Activated naive CD4-positive, alpha-beta T cell treated with anti-CD3 and anti-CD28 coated beads, Interleukin-2, amount 50 U/mL, for 72 hours (primary cell): Measurements from ENCODE around the gene GMPPA. TPM values are rescaled to one million over a fixed set of nuclear protein-coding genes. Genes with fewer than 3 reads are reported as not detected.

ENCODE experiments used
- ATAC-seq, 2 donors: fragments of 150-1000 bp; cut with Tn5 transposase; 2 replicates each; pipeline ENCODE4 v1.10.0; 2021; ENCODE audit warnings: mild to moderate bottlenecking in 2 of 2, moderate library complexity in 2 of 2
- DNase-seq, 2 donors: peaks; one replicate each; pipeline ENCODE4 v3.0.0; 2021 to 2022; ENCODE audit warnings: low spot score in 2 of 2
- H3K27ac Mint-ChIP-seq, 2 donors: one replicate each; pipeline ENCODE4 v1.8.0; 2022; ENCODE audit warnings: mild to moderate bottlenecking in 2 of 2, mixed read lengths in 2 of 2
- H3K36me3 Mint-ChIP-seq, 2 donors: one replicate each; pipeline ENCODE4 v1.8.0; 2022; ENCODE audit warnings: mixed read lengths in 2 of 2
- H3K9me3 Mint-ChIP-seq, 2 donors: one replicate each; pipeline ENCODE4 v1.8.0; 2022; ENCODE audit warnings: mixed read lengths in 2 of 2
- total RNA-seq, 2 donors: library from RNA; stranded (reverse); gene quantifications; one replicate each; pipeline ENCODE4 v1.2.3, GENCODE V29; 2022

The GMPPA gene
- total RNA-seq, 2 donors from 2014 or later: 29.1 to 34.1 TPM

- Mint-ChIP-seq H3K36me3 (peaks cover 0 to 7% of the 10 kb centered on the region in 2 donors), H3K9me3 (no peaks in the 10 kb centered on the region), H3K27ac (no peak overlapping the region)
- no peak for ATAC-seq
- no peak for DNase-seq
These were observed 39.2 kb downstream of the GMPPA start for GRCh38 chr2:219537657-219538488.

DNA sequence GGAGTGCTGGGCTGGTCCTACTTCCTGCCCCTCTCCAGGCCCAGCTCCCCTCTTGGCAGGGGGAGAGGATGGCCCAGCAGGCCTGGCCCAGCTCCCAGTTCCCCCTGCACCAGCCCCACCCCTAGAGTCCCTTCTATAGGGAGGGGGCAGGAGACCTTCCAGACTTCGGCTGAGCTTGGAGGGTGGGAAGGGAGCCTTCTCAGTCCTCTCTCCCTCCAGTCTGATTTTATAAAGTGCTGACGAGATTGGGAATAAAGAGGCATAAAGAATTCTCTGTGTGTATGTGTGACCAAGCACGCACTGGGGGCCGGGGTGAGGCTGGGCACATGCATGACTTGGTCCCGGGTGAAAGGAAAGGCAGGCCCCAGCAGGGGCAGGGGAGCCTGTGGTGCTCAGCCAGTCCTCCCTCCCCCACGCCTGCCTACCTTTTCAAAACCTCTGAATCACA, 39.8 kb downstream of the GMPPA start:
- H3K27ac Mint-ChIP-seq: no peak overlapping the region
- no peak for ATAC-seq
- H3K36me3 Mint-ChIP-seq: peaks cover 0 to 7% of the 10 kb centered on the region in 2 donors
- no peaks in the 10 kb centered on the region for H3K9me3 Mint-ChIP-seq
- no peak for DNase-seq

- ATAC-seq (no peak), DNase-seq (no peak)
- Mint-ChIP-seq H3K36me3 (peaks cover 0 to 7% of the 10 kb centered on the region in 2 donors), H3K9me3 (no peaks in the 10 kb centered on the region), H3K27ac (peak overlapping the region in 1 of 2 donors; percentile 21)
These were observed 40.5 kb downstream of the GMPPA start for GRCh38 chr2:219538956-219539788.

DNA sequence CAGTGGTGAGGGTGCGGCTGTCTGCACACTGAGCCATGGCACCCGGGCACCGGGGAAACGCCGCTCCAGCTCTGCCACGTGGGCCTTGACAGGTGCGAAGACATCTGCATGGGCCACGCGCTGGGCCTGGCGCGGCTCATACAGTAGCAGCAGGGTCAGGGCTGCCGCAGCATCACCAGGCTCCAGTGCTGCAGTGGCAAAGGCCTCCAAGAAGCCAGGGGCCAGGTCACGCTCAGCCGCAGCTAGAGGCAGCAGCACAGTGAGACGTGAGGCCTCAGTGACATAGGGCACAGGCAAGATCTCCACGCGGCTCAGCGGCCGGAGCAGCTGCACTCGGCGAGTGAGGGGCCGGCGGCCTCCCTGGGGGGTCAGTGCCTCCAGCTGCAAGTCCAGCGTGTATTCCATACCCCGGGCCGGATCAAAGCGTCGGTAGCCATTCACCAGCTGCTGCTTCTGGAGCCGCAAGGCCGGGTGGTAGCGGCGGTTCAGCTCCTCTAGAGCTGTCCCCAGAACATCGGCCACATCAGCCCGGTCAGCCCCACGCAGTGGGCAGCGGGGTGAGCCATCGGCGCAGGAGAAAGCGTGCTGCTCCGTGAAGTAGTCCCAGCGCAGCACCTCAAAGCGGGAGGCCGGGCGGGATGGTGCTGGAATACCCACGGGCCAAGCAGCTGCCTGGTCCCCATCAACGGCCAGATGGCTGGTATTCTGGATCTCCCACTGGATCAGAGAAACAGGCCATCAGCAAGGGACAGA, 41.4 kb downstream of the GMPPA start:
- no peaks in the 10 kb centered on the region for H3K9me3 Mint-ChIP-seq

GRCh38 chr2:219540784-219541504, 42.3 kb downstream of the GMPPA start:
- peaks cover 0 to 7% of the 10 kb centered on the region in 2 donors for H3K36me3 Mint-ChIP-seq
- no peak for ATAC-seq
- no peak overlapping the region for H3K27ac Mint-ChIP-seq

More for the DNA sequence above, 41.4 kb downstream of the GMPPA start:
- ATAC-seq (no peak), DNase-seq (no peak)
- peaks cover 0 to 7% of the 10 kb centered on the region in 2 donors for H3K36me3 Mint-ChIP-seq
- H3K27ac Mint-ChIP-seq: no peak overlapping the region

GRCh38 chr2:219541611-219542180, 43.0 kb downstream of the GMPPA start:
- peak; percentile 51 to 62 for ATAC-seq

More at GRCh38 chr2:219540784-219541504, 42.3 kb downstream of the GMPPA start:
- H3K9me3 Mint-ChIP-seq: no peaks in the 10 kb centered on the region
- no peak for DNase-seq

DNA sequence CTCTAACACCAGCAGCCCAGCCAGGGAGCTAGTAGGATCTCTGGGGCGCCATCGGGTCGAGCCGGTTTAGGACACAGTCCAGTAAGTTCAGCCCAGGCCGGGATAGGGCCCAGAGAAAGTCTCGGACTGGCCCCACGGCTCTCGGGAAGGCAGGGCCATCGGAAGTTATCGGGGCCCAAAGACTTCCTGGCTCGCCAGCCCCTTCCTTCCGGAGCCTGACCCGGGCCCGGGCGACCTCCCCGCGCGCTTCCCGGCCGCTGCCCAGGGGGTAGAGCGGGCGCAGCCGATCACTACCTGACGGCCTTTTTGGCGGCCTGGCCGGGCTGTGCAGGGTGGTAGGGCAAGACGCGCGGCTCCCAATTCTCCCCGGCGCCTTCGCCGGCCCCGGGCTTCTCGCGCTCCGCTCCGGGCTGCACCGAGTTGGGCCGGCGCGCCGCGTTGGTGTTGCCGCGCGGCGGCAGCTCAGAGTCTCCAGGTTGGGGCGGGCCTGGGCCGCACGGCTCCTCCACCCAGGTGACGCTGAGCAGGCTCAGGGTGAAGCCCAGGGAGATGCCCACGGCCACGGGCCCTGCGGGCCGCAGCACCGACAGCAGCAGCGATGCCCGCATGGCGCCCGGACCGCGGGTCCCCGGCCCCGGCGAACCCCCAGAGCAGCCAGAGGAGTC, 44.4 kb downstream of the GMPPA start:
- DNase-seq (peak in 1 of 2 donors; percentile 65), ATAC-seq (peak; percentile 43 to 46)
- H3K9me3 Mint-ChIP-seq: no peaks in the 10 kb centered on the region
- H3K27ac Mint-ChIP-seq: peak overlapping the region in 1 of 2 donors; percentile 75
- H3K36me3 Mint-ChIP-seq: peaks cover 0 to 7% of the 10 kb centered on the region in 2 donors

More at GRCh38 chr2:219541611-219542180, 43.0 kb downstream of the GMPPA start:
- peak; percentile 91 to 94 for DNase-seq
- Mint-ChIP-seq H3K27ac (no peak overlapping the region), H3K36me3 (peaks cover 0 to 7% of the 10 kb centered on the region in 2 donors), H3K9me3 (no peaks in the 10 kb centered on the region)

GRCh38 chr2:219543596-219544358, 45.1 kb downstream of the GMPPA start, which contains the start of the genes CHPF and TMEM198:
CHPF (minus strand) TSS chr2:219543809; CDS start chr2:219543538, 271 bp downstream.
TMEM198 (plus strand) TSS chr2:219544028; CDS start chr2:219544728, 700 bp downstream.
- peak; percentile 82 to 86 for ATAC-seq

GRCh38 chr2:219544567-219544966, 45.9 kb downstream of the GMPPA start:
- Mint-ChIP-seq H3K27ac (peak overlapping the region in 1 of 2 donors; percentile 19), H3K9me3 (no peaks in the 10 kb centered on the region), H3K36me3 (peaks cover 0 to 7% of the 10 kb centered on the region in 2 donors)
- DNase-seq (no peak), ATAC-seq (no peak)

More at GRCh38 chr2:219543596-219544358, 45.1 kb downstream of the GMPPA start, which contains the start of the genes CHPF and TMEM198:
- H3K36me3 Mint-ChIP-seq: peaks cover 0 to 7% of the 10 kb centered on the region in 2 donors
- peak within 1 kb of the TSS in 1 of 2 donors; percentile 75 for H3K27ac Mint-ChIP-seq
- peak; percentile 94 to 98 for DNase-seq
- H3K9me3 Mint-ChIP-seq: no peaks in the 10 kb centered on the region

- H3K36me3 Mint-ChIP-seq: peaks cover 0 to 7% of the 10 kb centered on the region in 2 donors
- H3K9me3 Mint-ChIP-seq: no peaks in the 10 kb centered on the region
- H3K27ac Mint-ChIP-seq: no peak overlapping the region
- ATAC-seq (no peak), DNase-seq (no peak)
These were observed 46.7 kb downstream of the GMPPA start for GRCh38 chr2:219545295-219545942.

DNA sequence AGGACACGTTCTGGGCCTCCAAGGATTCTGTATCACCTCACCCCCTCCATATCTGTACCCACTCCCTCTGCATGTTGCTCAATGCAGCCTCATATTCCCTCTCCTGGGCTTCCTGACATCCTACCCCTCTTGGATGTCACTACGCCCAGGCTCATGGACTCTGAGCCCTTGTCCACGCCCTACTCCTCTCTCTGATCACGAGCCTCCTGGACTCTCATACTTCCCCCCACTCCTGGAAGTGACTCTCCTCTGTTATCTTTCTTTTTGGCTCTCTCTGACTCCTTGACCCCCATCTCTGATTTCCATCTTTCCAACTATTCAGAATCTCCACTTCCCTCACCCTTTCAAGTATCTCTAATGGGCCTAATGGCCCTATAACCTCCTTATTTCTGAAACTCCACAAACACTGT, 47.3 kb downstream of the GMPPA start:
- DNase-seq (no peak), ATAC-seq (no peak)
- no peak overlapping the region for H3K27ac Mint-ChIP-seq
- H3K9me3 Mint-ChIP-seq: no peaks in the 10 kb centered on the region
- peaks cover 0 to 6% of the 10 kb centered on the region in 2 donors for H3K36me3 Mint-ChIP-seq

DNA sequence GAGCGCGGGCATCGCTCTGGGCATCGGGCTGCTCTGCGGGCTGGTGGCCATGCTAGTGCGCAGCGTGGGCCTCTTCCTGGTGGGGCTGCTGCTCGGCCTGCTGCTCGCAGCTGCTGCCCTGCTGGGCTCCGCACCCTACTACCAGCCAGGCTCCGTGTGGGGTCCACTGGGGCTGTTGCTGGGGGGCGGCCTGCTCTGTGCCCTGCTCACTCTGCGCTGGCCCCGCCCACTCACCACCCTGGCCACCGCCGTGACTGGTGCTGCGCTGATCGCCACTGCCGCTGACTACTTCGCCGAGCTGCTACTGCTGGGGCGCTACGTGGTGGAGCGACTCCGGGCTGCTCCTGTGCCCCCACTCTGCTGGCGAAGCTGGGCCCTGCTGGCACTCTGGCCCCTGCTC, 48.9 kb downstream of the GMPPA start:
- DNase-seq (no peak), ATAC-seq (no peak)
- H3K36me3 Mint-ChIP-seq: no peaks in the 10 kb centered on the region
- H3K27ac Mint-ChIP-seq: no peak overlapping the region
- H3K9me3 Mint-ChIP-seq: no peaks in the 10 kb centered on the region

- no peak overlapping the region for H3K27ac Mint-ChIP-seq
- DNase-seq (no peak), ATAC-seq (no peak)
- H3K9me3 Mint-ChIP-seq: no peaks in the 10 kb centered on the region
- no peaks in the 10 kb centered on the region for H3K36me3 Mint-ChIP-seq
These were observed 50.3 kb downstream of the GMPPA start for GRCh38 chr2:219548990-219549389.

DNA sequence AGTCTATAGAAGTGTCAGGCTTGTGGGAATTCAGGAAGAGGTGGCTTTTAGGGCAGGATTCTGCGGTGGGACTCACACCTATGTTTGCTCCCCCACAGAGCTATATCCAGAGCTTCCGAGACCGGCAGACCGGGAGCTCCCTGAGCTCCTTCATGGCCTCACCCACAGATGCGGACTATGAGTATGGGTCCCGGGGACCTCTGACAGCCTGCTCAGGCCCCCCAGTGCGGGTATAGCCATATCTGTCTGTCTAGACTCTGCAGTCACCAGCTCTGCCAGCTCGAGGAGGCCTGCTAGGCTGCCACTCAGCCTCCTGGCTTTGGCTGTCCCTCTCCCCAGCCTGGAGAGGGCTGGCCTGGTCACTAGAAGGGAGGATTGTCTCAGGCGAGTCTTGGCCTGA, 50.9 kb downstream of the GMPPA start:
- Mint-ChIP-seq H3K36me3 (no peaks in the 10 kb centered on the region), H3K9me3 (no peaks in the 10 kb centered on the region), H3K27ac (no peak overlapping the region)
- no peak for DNase-seq
- no peak for ATAC-seq
